Rectal smooth muscle tissue (tissue), 1 donor: ENCODE measurements around the gene COMT.

Experiments
- H3K27ac ChIP-seq: one replicate; pipeline ENCODE4 v1.7.0; 2013; ENCODE audit warnings: low read depth, low read length, inconsistent platforms
- H3K27me3 ChIP-seq: one replicate; pipeline ENCODE4 v1.7.0; 2013; ENCODE audit warnings: low read length; ENCODE audit not compliant: control insufficient read depth, insufficient read depth
- H3K36me3 ChIP-seq: one replicate; pipeline ENCODE4 v1.7.0; 2013; ENCODE audit warnings: low read length; ENCODE audit not compliant: control insufficient read depth, insufficient read depth
- H3K4me1 ChIP-seq: one replicate; pipeline ENCODE4 v1.7.0; 2013; ENCODE audit warnings: low read length; ENCODE audit not compliant: control insufficient read depth, insufficient read depth
- H3K4me3 ChIP-seq: one replicate; pipeline ENCODE4 v1.7.0; 2013; ENCODE audit warnings: low read length
- H3K9ac ChIP-seq: one replicate; pipeline ENCODE4 v1.7.0; 2013; ENCODE audit warnings: low read length

The COMT gene

GRCh38 chr22:19998991-19999820 is 57.6 kb downstream of the COMT start:
- Histone ChIP-seq H3K9ac (no peak overlapping the region), H3K4me3 (no peak overlapping the region), H3K27ac (no peak overlapping the region)

GRCh38 chr22:20000246-20001081 is 58.9 kb downstream of the COMT start:
- Histone ChIP-seq H3K36me3 (no peaks in the 10 kb centered on the region), H3K4me3 (no peak overlapping the region), H3K27ac (no peak overlapping the region), H3K9ac (no peak overlapping the region), H3K4me1 (peaks cover 13% of the 10 kb centered on the region), H3K27me3 (no peaks in the 10 kb centered on the region)

More at GRCh38 chr22:19998991-19999820, 57.6 kb downstream of the COMT start:
- H3K27me3 ChIP-seq, result no peaks in the 10 kb centered on the region
- no peaks in the 10 kb centered on the region for H3K36me3 ChIP-seq
- peaks cover 20% of the 10 kb centered on the region for H3K4me1 ChIP-seq

GRCh38 chr22:20001082-20001638 is 59.6 kb downstream of the COMT start:
- Histone ChIP-seq H3K4me3 (no peak overlapping the region), H3K4me1 (peaks cover 8% of the 10 kb centered on the region), H3K27ac (no peak overlapping the region), H3K27me3 (no peaks in the 10 kb centered on the region), H3K36me3 (no peaks in the 10 kb centered on the region), H3K9ac (no peak overlapping the region)

GRCh38 chr22:20002128-20002527 is 60.6 kb downstream of the COMT start:
- Histone ChIP-seq H3K27ac (no peak overlapping the region), H3K36me3 (no peaks in the 10 kb centered on the region), H3K4me3 (no peak overlapping the region), H3K27me3 (no peaks in the 10 kb centered on the region), H3K4me1 (peaks cover 8% of the 10 kb centered on the region), H3K9ac (no peak overlapping the region)

GRCh38 chr22:20002636-20003035 is 61.1 kb downstream of the COMT start:
- Histone ChIP-seq H3K9ac (no peak overlapping the region), H3K4me1 (peaks cover 8% of the 10 kb centered on the region), H3K36me3 (no peaks in the 10 kb centered on the region), H3K27me3 (no peaks in the 10 kb centered on the region), H3K4me3 (no peak overlapping the region), H3K27ac (no peak overlapping the region)

- Histone ChIP-seq H3K4me1 (peaks cover 8% of the 10 kb centered on the region), H3K27ac (no peak overlapping the region), H3K36me3 (no peaks in the 10 kb centered on the region), H3K4me3 (no peak overlapping the region), H3K9ac (no peak overlapping the region), H3K27me3 (no peaks in the 10 kb centered on the region)
These were observed 61.7 kb downstream of the COMT start for GRCh38 chr22:20003304-20003703.

GRCh38 chr22:20004464-20004863 is 62.9 kb downstream of the COMT start:
- no peak overlapping the region for H3K9ac ChIP-seq
- H3K27ac ChIP-seq, result no peak overlapping the region
- H3K4me1 ChIP-seq, result peaks cover 8% of the 10 kb centered on the region
- no peaks in the 10 kb centered on the region for H3K36me3 ChIP-seq
- H3K27me3 ChIP-seq, result no peaks in the 10 kb centered on the region
- no peak overlapping the region for H3K4me3 ChIP-seq

GRCh38 chr22:20008221-20008995 is 66.8 kb downstream of the COMT start:
- no peak overlapping the region for H3K4me3 ChIP-seq
- H3K36me3 ChIP-seq, result no peaks in the 10 kb centered on the region
- H3K4me1 ChIP-seq, result peaks cover 2% of the 10 kb centered on the region
- H3K27ac ChIP-seq, result no peak overlapping the region
- no peaks in the 10 kb centered on the region for H3K27me3 ChIP-seq
- H3K9ac ChIP-seq, result no peak overlapping the region

- no peaks in the 10 kb centered on the region for H3K36me3 ChIP-seq
- H3K9ac ChIP-seq, result no peak overlapping the region
- H3K27me3 ChIP-seq, result no peaks in the 10 kb centered on the region
- H3K4me1 ChIP-seq, result peaks cover 2% of the 10 kb centered on the region
- H3K27ac ChIP-seq, result no peak overlapping the region
- no peak overlapping the region for H3K4me3 ChIP-seq
These were observed 67.5 kb downstream of the COMT start for GRCh38 chr22:20009018-20009491.

GRCh38 chr22:20009582-20010306 is 68.2 kb downstream of the COMT start:
- peaks cover 2% of the 10 kb centered on the region for H3K4me1 ChIP-seq
- no peak overlapping the region for H3K4me3 ChIP-seq
- no peak overlapping the region for H3K27ac ChIP-seq
- H3K27me3 ChIP-seq, result no peaks in the 10 kb centered on the region
- no peaks in the 10 kb centered on the region for H3K36me3 ChIP-seq
- H3K9ac ChIP-seq, result no peak overlapping the region

GRCh38 chr22:20010307-20011122 is 68.9 kb downstream of the COMT start:
- Histone ChIP-seq H3K9ac (no peak overlapping the region), H3K27me3 (no peaks in the 10 kb centered on the region), H3K4me3 (no peak overlapping the region), H3K4me1 (peaks cover 2% of the 10 kb centered on the region), H3K36me3 (no peaks in the 10 kb centered on the region), H3K27ac (no peak overlapping the region)
